Astrocyte (in vitro differentiated cells and primary cell): ENCODE data around the gene ZNF740. TPM values are rescaled to one million over a fixed set of nuclear protein-coding genes. Genes with fewer than 3 reads are reported as not detected.

Source experiments
- DNase-seq: peaks from one replicate; pipeline ENCODE4 v3.0.0-alpha.2; 2010; ENCODE audit warnings: low read depth
- FAIRE-seq: peaks from 2 replicates; lab custom pipeline; 2011; peaks lifted over from hg19 to GRCh38; lab: Jason Lieb, UNC
- H2AFZ ChIP-seq: 2 replicates; pipeline ENCODE4 v1.6.0; 2012; ENCODE audit warnings: low read depth, low read length, inconsistent platforms
- H3K27ac ChIP-seq: 2 replicates; pipeline ENCODE4 v1.5.1; 2011; ENCODE audit warnings: low read depth, low read length, inconsistent platforms
- H3K27me3 ChIP-seq: 2 replicates; pipeline ENCODE4 v1.6.0; 2011; ENCODE audit warnings: low read length, inconsistent platforms; ENCODE audit not compliant: insufficient read depth
- H3K36me3 ChIP-seq: 2 replicates; pipeline ENCODE4 v1.5.1; 2011; ENCODE audit warnings: low read length, inconsistent platforms; ENCODE audit not compliant: insufficient read depth
- H3K4me1 ChIP-seq: 2 replicates; pipeline ENCODE4 v1.5.1; 2011; ENCODE audit warnings: low read length, inconsistent platforms; ENCODE audit not compliant: insufficient read depth
- H3K4me2 ChIP-seq: 2 replicates; pipeline ENCODE4 v1.6.0; 2012; ENCODE audit warnings: low read length, inconsistent platforms
- H3K4me3 ChIP-seq: 2 replicates; pipeline ENCODE4 v1.5.1; 2011; ENCODE audit warnings: low read depth, mild to moderate bottlenecking, low read length, inconsistent platforms; ENCODE audit not compliant: insufficient read depth
- H3K79me2 ChIP-seq: 2 replicates; pipeline ENCODE4 v1.6.0; 2012; ENCODE audit warnings: mild to moderate bottlenecking, low read length, inconsistent platforms; ENCODE audit not compliant: insufficient read depth
- H3K9ac ChIP-seq: 2 replicates; pipeline ENCODE4 v1.6.0; 2012; ENCODE audit warnings: mild to moderate bottlenecking, low read length, inconsistent platforms
- H3K9me3 ChIP-seq: 2 replicates; pipeline ENCODE4 v1.5.1; 2012; ENCODE audit warnings: low read depth, mild to moderate bottlenecking, low read length, inconsistent platforms; ENCODE audit not compliant: insufficient read depth
- H4K20me1 ChIP-seq: 2 replicates; pipeline ENCODE4 v1.6.0; 2012; ENCODE audit warnings: low read length, inconsistent platforms; ENCODE audit not compliant: insufficient read depth
- H3K27ac Mint-ChIP-seq: one replicate; pipeline ENCODE4 v1.8.0; 2021; ENCODE audit warnings: mild to moderate bottlenecking, mixed read lengths; ENCODE audit not compliant: unreplicated experiment
- H3K27me3 Mint-ChIP-seq: one replicate; pipeline ENCODE4 v1.8.0; 2021; ENCODE audit warnings: low read depth, mixed read lengths; ENCODE audit not compliant: unreplicated experiment
- H3K36me3 Mint-ChIP-seq: one replicate; pipeline ENCODE4 v1.8.0; 2021; ENCODE audit warnings: low read depth, mixed read lengths; ENCODE audit not compliant: unreplicated experiment
- H3K4me1 Mint-ChIP-seq: one replicate; pipeline ENCODE4 v1.8.0; 2021; ENCODE audit warnings: low read depth, mixed read lengths; ENCODE audit not compliant: unreplicated experiment
- H3K4me3 Mint-ChIP-seq: one replicate; pipeline ENCODE4 v1.8.0; 2021; ENCODE audit warnings: mild to moderate bottlenecking, moderate library complexity, mixed read lengths; ENCODE audit not compliant: unreplicated experiment
- H3K9me3 Mint-ChIP-seq: one replicate; pipeline ENCODE4 v1.8.0; 2021; ENCODE audit warnings: mild to moderate bottlenecking, mixed read lengths; ENCODE audit not compliant: unreplicated experiment
- CTCF ChIP-seq: IDR thresholded peaks from 2 replicates; pipeline ENCODE4 v1.5.1; 2011; ENCODE audit warnings: low read depth, mild to moderate bottlenecking, inconsistent platforms, low read length, moderate library complexity; ENCODE audit not compliant: insufficient read depth
- EZH2 ChIP-seq: IDR thresholded peaks from 2 replicates; pipeline ENCODE4 v1.6.1; 2012; ENCODE audit warnings: mild to moderate bottlenecking, low read length, inconsistent platforms; ENCODE audit not compliant: insufficient read depth
- total RNA-seq: library from RNA; stranded (reverse); gene quantifications from 2 replicates; pipeline ENCODE4 v1.2.1, GENCODE V29; 2021

The ZNF740 gene
- total RNA-seq, 1 donor from 2014 or later, result 31.0 TPM

- no peak overlapping the region for H2AFZ ChIP-seq
- TF ChIP-seq EZH2 (no peak), CTCF (no peak)
- H3K27ac ChIP-seq, result no peak overlapping the region
- H4K20me1 ChIP-seq, result peaks cover 5% of the 10 kb centered on the region
- Mint-ChIP-seq H3K36me3 (peaks cover 19% of the 10 kb centered on the region), H3K27ac (no peak overlapping the region), H3K9me3 (no peaks in the 10 kb centered on the region), H3K27me3 (no peaks in the 10 kb centered on the region), H3K4me3 (no peak overlapping the region), H3K4me1 (peaks cover 27% of the 10 kb centered on the region)
- no peak overlapping the region for H3K9ac ChIP-seq
- H3K4me2 ChIP-seq, result no peak overlapping the region
- DNase-seq (no peak), FAIRE-seq (no peak)
- H3K79me2 ChIP-seq, result no peaks in the 10 kb centered on the region
- peaks cover 2% of the 10 kb centered on the region for H3K36me3 ChIP-seq
- H3K27me3 ChIP-seq, result no peaks in the 10 kb centered on the region
- H3K9me3 ChIP-seq, result no peaks in the 10 kb centered on the region
- H3K4me3 ChIP-seq, result no peak overlapping the region
- H3K4me1 ChIP-seq, result peaks cover 16% of the 10 kb centered on the region
Observed at GRCh38 chr12:53208877-53209463, 28.4 kb downstream of the ZNF740 start.

- Mint-ChIP-seq H3K36me3 (peaks cover 23% of the 10 kb centered on the region), H3K9me3 (no peaks in the 10 kb centered on the region), H3K27me3 (peaks cover 4% of the 10 kb centered on the region), H3K27ac (no peak overlapping the region), H3K4me1 (peaks cover 25% of the 10 kb centered on the region), H3K4me3 (no peak overlapping the region)
- no peak overlapping the region for H3K27ac ChIP-seq
- peaks cover 14% of the 10 kb centered on the region for H4K20me1 ChIP-seq
- H3K27me3 ChIP-seq, result no peaks in the 10 kb centered on the region
- H3K4me1 ChIP-seq, result peaks cover 15% of the 10 kb centered on the region
- no peaks in the 10 kb centered on the region for H3K9me3 ChIP-seq
- no peak for DNase-seq
- H3K79me2 ChIP-seq, result peaks cover 4% of the 10 kb centered on the region
- H3K9ac ChIP-seq, result no peak overlapping the region
- no peak for FAIRE-seq
- no peak overlapping the region for H3K4me3 ChIP-seq
- peaks cover 2% of the 10 kb centered on the region for H3K36me3 ChIP-seq
- H2AFZ ChIP-seq, result no peak overlapping the region
- TF ChIP-seq EZH2 (no peak), CTCF (no peak)
- H3K4me2 ChIP-seq, result no peak overlapping the region
Observed at GRCh38 chr12:53210843-53211242, 30.3 kb downstream of the ZNF740 start.
